HepG2 (cell line): ENCODE measurements around the gene ZNF28. TPM values are rescaled to one million over a fixed set of nuclear protein-coding genes. Genes with fewer than 3 reads are reported as not detected.

ENCODE experiments used
- E2F1 ChIP-seq: sonication (generic); formaldehyde crosslinking; IDR thresholded peaks from 2 replicates; pipeline ENCODE4 v1.5.0; 2020; ENCODE audit warnings: missing genetic modification reagents
- HNF4G ChIP-seq, 2 experiments: sonication (generic) in 1 of 2; formaldehyde crosslinking in 1 of 2; IDR thresholded peaks; 2 replicates each; pipeline versions ENCODE4 v1.4.0 to v1.6.1; 2011 to 2020; ENCODE audit warnings: borderline replicate concordance in 2 of 2, low read depth in 2 of 2, mild to moderate bottlenecking in 2 of 2, low read length in 1 of 2, missing genetic modification reagents in 1 of 2, moderate library complexity in 1 of 2
- IRF2 ChIP-seq: IDR thresholded peaks from 2 replicates; pipeline ENCODE4 v1.6.1; 2018; ENCODE audit warnings: missing genetic modification reagents, missing compliant biosample characterization
- MTF1 ChIP-seq: sonication (generic); formaldehyde crosslinking; IDR thresholded peaks from 2 replicates; pipeline ENCODE4 v1.5.0; 2020; ENCODE audit warnings: missing genetic modification reagents
- NCOR1 ChIP-seq: fragments of 200-600 bp; sonication (generic); IDR thresholded peaks from 2 replicates; pipeline ENCODE4 v1.7.0; 2017; ENCODE audit warnings: antibody characterized with exemption, low read length, borderline replicate concordance
- NFAT5 ChIP-seq: sonication (generic); formaldehyde crosslinking; IDR thresholded peaks from 2 replicates; pipeline ENCODE4 v1.4.0; 2020; ENCODE audit warnings: missing genetic modification reagents
- PAX8 ChIP-seq: sonication (generic); formaldehyde crosslinking; IDR thresholded peaks from 2 replicates; pipeline ENCODE4 v1.8.0; 2022; ENCODE audit warnings: mild to moderate bottlenecking, missing genetic modification reagents, borderline replicate concordance
- POLR2A ChIP-seq, 2 experiments: IDR thresholded peaks; 2 replicates each; pipeline ENCODE4 v1.6.1; 2011; ENCODE audit warnings: low read depth in 2 of 2, low read length in 2 of 2, mild to moderate bottlenecking in 1 of 2, moderate library complexity in 1 of 2; ENCODE audit not compliant: insufficient read depth in 1 of 2
- TOPORS ChIP-seq: sonication (generic); formaldehyde crosslinking; IDR thresholded peaks from 2 replicates; pipeline ENCODE4 v1.8.0; 2023; ENCODE audit warnings: mild to moderate bottlenecking, missing genetic modification reagents
- ZBTB4 ChIP-seq: sonication (generic); formaldehyde crosslinking; IDR thresholded peaks from 2 replicates; pipeline ENCODE4 v1.4.0; 2020; ENCODE audit warnings: missing genetic modification reagents, mild to moderate bottlenecking, borderline replicate concordance
- ZBTB7B ChIP-seq: sonication (generic); formaldehyde crosslinking; IDR thresholded peaks from 2 replicates; pipeline ENCODE4 v1.4.0; 2020; ENCODE audit warnings: missing genetic modification reagents
- ZNF414 ChIP-seq: sonication (generic); formaldehyde crosslinking; IDR thresholded peaks from 2 replicates; pipeline ENCODE4 v1.5.0; 2020; ENCODE audit warnings: missing genetic modification reagents
- ZNF724P ChIP-seq: sonication (generic); formaldehyde crosslinking; IDR thresholded peaks from 2 replicates; pipeline ENCODE4 v1.8.0; 2022; ENCODE audit warnings: missing genetic modification reagents, borderline replicate concordance
- polyA plus RNA-seq, 8 experiments: library from polyadenylated mRNA; depleted of rRNA in 3 of 8; stranded (reverse) in 7 of 8; unstranded in 1 of 8; fragments of >200 nt; fragmentation: Illumina TruSeq in 4 of 8; extraction: Trizol in 4 of 8; gene quantifications; 2 replicates each; pipeline versions ENCODE4 v1.2.1 to v1.2.3, GENCODE V29; 2011 to 2016; ENCODE audit warnings: low read depth in 4 of 8, missing spikeins in 1 of 8, mixed read lengths in 1 of 8; ENCODE audit not compliant: insufficient read depth in 1 of 8
- total RNA-seq, 5 experiments: library from RNA; depleted of rRNA; stranded (reverse); fragments of >200 nt; fragmentation: Illumina TruSeq; extraction: Trizol; gene quantifications; 2 replicates each; pipeline ENCODE4 v1.2.3, GENCODE V29; 2016; ENCODE audit warnings: low read depth in 1 of 5

ZNF28 gene
- total and polyA plus RNA-seq, 2 of the 13 experiments (the other 11 are each of a cell fraction or from before 2014, with no cell fraction given), result 5.0 to 16.0 TPM

GRCh38 chr19:52786464-52787354 is 34.7 kb downstream of the ZNF28 start, which contains the start of gene ZNF600 (continued):
- peak; percentile 42; the same call in 1 of the 2 replicates for TF ChIP-seq NCOR1
- TF ChIP-seq TOPORS, result 0 out of 2 replicates have a peak, but pooled peaks have one; percentile 64
- peak; percentile 48; the same call in 1 of the 2 replicates for TF ChIP-seq ZNF724P (CRISPR knock-in tag)
- TF ChIP-seq ZNF414 (CRISPR knock-in tag), result 0 out of 2 replicates have a peak, but pooled peaks have one; percentile 10
- peak; percentile 91 for TF ChIP-seq IRF2
- TF ChIP-seq POLR2A (IDR thresholded peaks at IDR 0.05; ENCODE audit: insufficient read depth in 1 of 2, low read depth in 2 of 2, low read length in 2 of 2), result peak; percentile 72 to 87
- TF ChIP-seq PAX8 (CRISPR knock-in tag), result 0 out of 2 replicates have a peak, but pooled peaks have one; percentile 35
- TF ChIP-seq E2F1 (CRISPR knock-in tag), result peak; percentile 36; the same call in 1 of the 2 replicates
- 0 out of 2 replicates have a peak, but pooled peaks have one; percentile 32 for TF ChIP-seq ZBTB4 (CRISPR knock-in tag)
- 0 out of 2 replicates have a peak, but pooled peaks have one; percentile 15 for TF ChIP-seq MTF1 (CRISPR knock-in tag)
- peak; percentile 51 for TF ChIP-seq NFAT5 (CRISPR knock-in tag)
- TF ChIP-seq HNF4G (IDR thresholded peaks at IDR 0.05; ENCODE audit: borderline replicate concordance, low read depth, low read length), result peak; percentile 73
- peak; percentile 81; the same call in 1 of the 2 replicates for TF ChIP-seq HNF4G (CRISPR knock-in tag; IDR thresholded peaks at IDR 0.05; ENCODE audit: borderline replicate concordance, low read depth)
- TF ChIP-seq ZBTB7B (CRISPR knock-in tag), result peak; percentile 13; the same call in 1 of the 2 replicates
